Measurements from ENCODE around the gene CAMTA2. TPM values are rescaled to one million over a fixed set of nuclear protein-coding genes. Genes with fewer than 3 reads are reported as not detected.
"Not testable (repeated sequence)": the region's sequence is repeated elsewhere in the genome, so short reads cannot be mapped to it uniquely, and the experiment has no call there.

Gene CAMTA2
- total and polyA plus RNA-seq, 9 of the 15 experiments (the other 6 are each of a cell fraction or from before 2014, with no cell fraction given): 0.24 to 25.1 (median 6.3) TPM

DNA sequence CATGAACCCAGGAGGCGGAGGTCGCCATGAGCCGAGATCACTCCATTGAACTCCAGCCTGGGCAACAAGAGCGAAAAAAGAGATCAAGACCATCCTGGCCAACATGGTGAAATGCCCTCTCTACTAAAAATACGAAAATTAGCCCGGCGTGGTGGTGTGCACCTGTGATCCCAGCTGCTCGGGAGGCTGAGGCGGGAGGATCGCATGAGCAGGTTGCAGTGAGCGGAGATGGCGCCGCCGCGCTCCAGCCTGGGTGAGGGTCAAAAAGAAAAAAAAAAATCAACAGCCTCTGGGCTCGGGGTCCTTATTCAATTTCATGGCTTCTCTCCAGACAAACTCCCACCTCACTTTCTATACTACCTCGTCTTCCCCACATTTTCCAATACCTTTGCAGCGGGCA is 58.6 kb downstream of the CAMTA2 start (continued):
- TF ChIP-seq, protein P1, sequence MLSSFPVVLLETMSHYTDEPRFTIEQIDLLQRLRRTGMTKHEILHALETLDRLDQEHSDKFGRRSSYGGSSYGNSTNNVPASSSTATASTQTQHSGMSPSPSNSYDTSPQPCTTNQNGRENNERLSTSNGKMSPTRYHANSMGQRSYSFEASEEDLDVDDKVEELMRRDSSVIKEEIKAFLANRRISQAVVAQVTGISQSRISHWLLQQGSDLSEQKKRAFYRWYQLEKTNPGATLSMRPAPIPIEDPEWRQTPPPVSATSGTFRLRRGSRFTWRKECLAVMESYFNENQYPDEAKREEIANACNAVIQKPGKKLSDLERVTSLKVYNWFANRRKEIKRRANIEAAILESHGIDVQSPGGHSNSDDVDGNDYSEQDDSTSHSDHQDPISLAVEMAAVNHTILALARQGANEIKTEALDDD (IDR thresholded peaks at IDR 0.05): no peak
- no peak for TF ChIP-seq CHD1 (IDR thresholded peaks at IDR 0.05; ENCODE audit: low read length)
- TF ChIP-seq, protein P2, sequence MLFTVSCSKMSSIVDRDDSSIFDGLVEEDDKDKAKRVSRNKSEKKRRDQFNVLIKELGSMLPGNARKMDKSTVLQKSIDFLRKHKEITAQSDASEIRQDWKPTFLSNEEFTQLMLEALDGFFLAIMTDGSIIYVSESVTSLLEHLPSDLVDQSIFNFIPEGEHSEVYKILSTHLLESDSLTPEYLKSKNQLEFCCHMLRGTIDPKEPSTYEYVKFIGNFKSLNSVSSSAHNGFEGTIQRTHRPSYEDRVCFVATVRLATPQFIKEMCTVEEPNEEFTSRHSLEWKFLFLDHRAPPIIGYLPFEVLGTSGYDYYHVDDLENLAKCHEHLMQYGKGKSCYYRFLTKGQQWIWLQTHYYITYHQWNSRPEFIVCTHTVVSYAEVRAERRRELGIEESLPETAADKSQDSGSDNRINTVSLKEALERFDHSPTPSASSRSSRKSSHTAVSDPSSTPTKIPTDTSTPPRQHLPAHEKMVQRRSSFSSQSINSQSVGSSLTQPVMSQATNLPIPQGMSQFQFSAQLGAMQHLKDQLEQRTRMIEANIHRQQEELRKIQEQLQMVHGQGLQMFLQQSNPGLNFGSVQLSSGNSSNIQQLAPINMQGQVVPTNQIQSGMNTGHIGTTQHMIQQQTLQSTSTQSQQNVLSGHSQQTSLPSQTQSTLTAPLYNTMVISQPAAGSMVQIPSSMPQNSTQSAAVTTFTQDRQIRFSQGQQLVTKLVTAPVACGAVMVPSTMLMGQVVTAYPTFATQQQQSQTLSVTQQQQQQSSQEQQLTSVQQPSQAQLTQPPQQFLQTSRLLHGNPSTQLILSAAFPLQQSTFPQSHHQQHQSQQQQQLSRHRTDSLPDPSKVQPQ (CRISPR knock-in tag; IDR thresholded peaks at IDR 0.05; ENCODE audit: borderline replicate concordance): no peak
- TF ChIP-seq ZNF408 (CRISPR knock-in tag; IDR thresholded peaks at IDR 0.05; ENCODE audit: low read depth): no peak
- no peak for TF ChIP-seq TCF7 (IDR thresholded peaks at IDR 0.05; ENCODE audit: borderline replicate concordance)
- TF ChIP-seq, protein P3, sequence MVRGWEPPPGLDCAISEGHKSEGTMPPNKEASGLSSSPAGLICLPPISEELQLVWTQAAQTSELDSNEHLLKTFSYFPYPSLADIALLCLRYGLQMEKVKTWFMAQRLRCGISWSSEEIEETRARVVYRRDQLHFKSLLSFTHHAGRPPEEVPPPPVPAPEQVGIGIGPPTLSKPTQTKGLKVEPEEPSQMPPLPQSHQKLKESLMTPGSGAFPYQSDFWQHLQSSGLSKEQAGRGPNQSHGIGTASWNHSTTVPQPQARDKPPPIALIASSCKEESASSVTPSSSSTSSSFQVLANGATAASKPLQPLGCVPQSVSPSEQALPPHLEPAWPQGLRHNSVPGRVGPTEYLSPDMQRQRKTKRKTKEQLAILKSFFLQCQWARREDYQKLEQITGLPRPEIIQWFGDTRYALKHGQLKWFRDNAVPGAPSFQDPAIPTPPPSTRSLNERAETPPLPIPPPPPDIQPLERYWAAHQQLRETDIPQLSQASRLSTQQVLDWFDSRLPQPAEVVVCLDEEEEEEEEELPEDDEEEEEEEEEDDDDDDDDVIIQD (CRISPR knock-in tag; IDR thresholded peaks at IDR 0.05): no peak
- TF ChIP-seq ZNF780A (CRISPR knock-in tag; IDR thresholded peaks at IDR 0.05): no peak
- TF ChIP-seq ZSCAN29 (IDR thresholded peaks at IDR 0.05): no peak

DNA sequence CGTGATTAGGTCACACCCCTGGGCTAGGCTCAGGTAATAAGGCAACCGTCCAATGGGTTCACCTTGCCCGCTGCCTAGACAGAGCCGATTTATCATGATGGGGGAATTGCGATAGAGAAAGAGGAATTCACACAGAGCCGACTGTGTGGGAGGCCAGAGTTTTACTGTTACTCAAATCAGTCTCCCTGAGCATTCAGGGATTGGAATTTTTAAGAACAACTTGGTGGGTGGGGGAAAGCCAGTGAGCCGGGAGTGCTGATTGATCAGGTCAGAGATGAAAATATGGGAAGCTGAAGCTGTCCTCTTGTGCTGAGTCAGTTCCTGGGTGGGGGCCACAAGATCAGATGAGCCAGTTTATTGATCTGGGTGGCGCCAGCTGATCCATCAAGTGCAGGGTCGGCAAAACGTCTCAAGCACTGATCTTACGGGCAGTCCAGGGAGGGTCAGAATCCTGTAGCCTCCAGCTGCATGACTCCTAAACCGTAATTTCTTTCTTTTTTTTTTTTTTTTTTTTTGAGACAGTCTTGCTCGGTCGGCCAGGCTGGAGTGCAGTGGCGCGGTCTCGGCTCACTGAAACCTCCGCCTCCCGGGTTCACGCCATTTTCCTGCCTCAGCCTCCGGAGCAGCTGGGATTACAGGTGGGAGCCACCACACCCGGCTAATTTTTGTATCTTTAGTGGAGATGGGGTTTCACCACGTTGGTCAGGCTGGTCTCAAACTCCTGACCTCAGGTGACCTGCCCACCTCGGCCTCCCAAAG is 60.7 kb downstream of the CAMTA2 start:
- intact Hi-C loops (cut with micrococcal nuclease); H3K4me1 ChIP-seq (replicated peaks in 1 of 2; ENCODE audit: control insufficient read depth in 2 of 2, insufficient read depth in 2 of 2, low read length in 2 of 2); H2AFZ ChIP-seq (ENCODE audit: low read depth, low read length); FAIRE-seq; H3K36me3 ChIP-seq (ENCODE audit: control insufficient read depth, insufficient read depth, low read length); H3K9me3 ChIP-seq (replicated peaks; ENCODE audit: control insufficient read depth, insufficient read depth, low read depth, low read length); H3K9ac ChIP-seq (ENCODE audit: insufficient read depth in 1 of 2, low read depth in 2 of 2, low read length in 2 of 2); H3K79me2 ChIP-seq (ENCODE audit: control insufficient read depth, insufficient read depth, low read length); BruUV-seq (replicated peaks); H3K4me2 ChIP-seq (ENCODE audit: insufficient read depth, low read length); ATAC-seq; DNase-seq (ENCODE audit: extremely low read depth in 1 of 4, low spot score in 3 of 4); H3K27ac ChIP-seq (ENCODE audit: extremely low read depth, low read depth, low read length); H3K27me3 ChIP-seq (ENCODE audit: control insufficient read depth in 2 of 2, insufficient read depth in 2 of 2, low read length in 2 of 2); H3K9me1 ChIP-seq (ENCODE audit: control insufficient read depth, insufficient read depth, low read length); in situ Hi-C loops (cut with MboI); CTCF ChIA-PET (ENCODE audit: low intra/inter-chr PET ratio); H3K4me3 ChIP-seq; H4K20me1 ChIP-seq (replicated peaks; ENCODE audit: control insufficient read depth, insufficient read depth, low read length): not testable (repeated sequence)
- 50% methylated on average over 14 of the region's 24 CpGs for WGBS (ENCODE audit: insufficient coverage, low coverage, missing lambda C conversion rate)
- POLR2A ChIA-PET: interaction anchor here (0.9 to 1.9 kb wide), 4 partner anchors 8 to 19 kb away, joined by 3 to 7 read pairs (median 3); partner anchors contain the start of genes RNF167 and SLC25A11
